GM12878 (cell line): ENCODE results near the gene NMT1. TPM values are rescaled to one million over a fixed set of nuclear protein-coding genes. Genes with fewer than 3 reads are reported as not detected.

Experiments
- ATAC-seq: fragments of 200-7000 bp; cut with Tn5 transposase; 3 replicates; pipeline ENCODE4 v1.9.1; 2020; ENCODE audit warnings: mild to moderate bottlenecking, moderate library complexity
- BruUV-seq: library from RNA; stranded (reverse); fragments of 400-500 nt; replicated peaks from 2 replicates; lab custom pipeline; 2021; lab: Mats Ljungman, UMichigan
- CTCF ChIA-PET: fragments of 300-600 bp; sonication (Branson Sonifier 250); formaldehyde crosslinking; extraction: SDS; loops from one replicate; lab custom pipeline; 2021; ENCODE audit warnings: inconsistent platforms; lab: Yijun Ruan, JAX
- POLR2A ChIA-PET: fragments of 350-600 bp; formaldehyde crosslinking; extraction: SDS; loops from one replicate; lab custom pipeline; 2021; ENCODE audit warnings: inconsistent platforms; lab: Charles Lee
- RAD21 ChIA-PET: fragments of 300-600 bp; sonication (Branson Sonifier 250); formaldehyde crosslinking; loops from one replicate; lab custom pipeline; 2023; ENCODE audit warnings: antibody characterized with exemption; ENCODE audit not compliant: unreplicated experiment; lab: Charles Lee
- SMC1A ChIA-PET: fragments of 300-600 bp; sonication (Branson Sonifier 250); formaldehyde crosslinking; loops from one replicate; lab custom pipeline; 2023; ENCODE audit not compliant: unreplicated experiment, uncharacterized antibody; lab: Charles Lee
- DNase-seq: peaks from one replicate; pipeline ENCODE4 v3.0.0-alpha.2; 2011; ENCODE audit warnings: low read depth, low spot score
- FAIRE-seq: peaks from 3 replicates; lab custom pipeline; 2011; peaks lifted over from hg19 to GRCh38; lab: Jason Lieb, UNC
- H2AFZ ChIP-seq: 2 replicates; pipeline ENCODE4 v1.6.0; 2011; ENCODE audit warnings: low read depth, low read length, control low read depth; ENCODE audit not compliant: control insufficient read depth
- H3K27ac ChIP-seq: 2 replicates; pipeline ENCODE4 v1.5.1; 2011; ENCODE audit warnings: control low read depth; ENCODE audit not compliant: control insufficient read depth, insufficient read depth
- H3K27me3 ChIP-seq, 2 experiments: replicated peaks in 1 of 2; 2 replicates each; pipeline versions ENCODE4 v1.6.0 to v1.6.1; 2011; ENCODE audit warnings: low read length in 1 of 2; ENCODE audit not compliant: control insufficient read depth in 2 of 2, insufficient read depth in 2 of 2
- H3K36me3 ChIP-seq, 2 experiments: 2 replicates each; pipeline ENCODE4 v1.5.1; 2011; ENCODE audit warnings: low read length in 1 of 2; ENCODE audit not compliant: control insufficient read depth in 2 of 2, insufficient read depth in 2 of 2
- H3K4me1 ChIP-seq: 2 replicates; pipeline ENCODE4 v1.6.1; 2011; ENCODE audit warnings: mild to moderate bottlenecking, low read length, moderate library complexity, mixed read lengths; ENCODE audit not compliant: control insufficient read depth, insufficient read depth
- H3K4me2 ChIP-seq: 2 replicates; pipeline ENCODE4 v1.6.0; 2011; ENCODE audit warnings: control low read depth; ENCODE audit not compliant: control insufficient read depth, insufficient read depth
- H3K4me3 ChIP-seq: fragments of 200-600 bp; sonication (generic); 2 replicates; pipeline ENCODE4 v1.5.1; 2016
- H3K79me2 ChIP-seq: 2 replicates; pipeline ENCODE4 v1.6.0; 2011; ENCODE audit warnings: low read length; ENCODE audit not compliant: control insufficient read depth, insufficient read depth
- H3K9ac ChIP-seq: 2 replicates; pipeline ENCODE4 v1.8.0; 2011; ENCODE audit warnings: low read length, control low read depth, mixed read lengths; ENCODE audit not compliant: control insufficient read depth, insufficient read depth
- H3K9me3 ChIP-seq: replicated peaks from 3 replicates; pipeline ENCODE4 v1.5.1; 2011; ENCODE audit warnings: mild to moderate bottlenecking, low read length; ENCODE audit not compliant: control insufficient read depth, insufficient read depth
- H4K20me1 ChIP-seq: 2 replicates; pipeline ENCODE4 v1.6.0; 2011; ENCODE audit not compliant: control insufficient read depth, insufficient read depth
- ATF7 ChIP-seq: fragments of 450-650 bp; IDR thresholded peaks from 2 replicates; pipeline ENCODE4 v1.6.1; 2016; ENCODE audit warnings: low read depth, mild to moderate bottlenecking
- BRCA1 ChIP-seq: IDR thresholded peaks from 2 replicates; pipeline ENCODE4 v1.6.1; 2011; ENCODE audit warnings: low read depth, low read length, improper control_type of control experiment
- CBFB ChIP-seq: IDR thresholded peaks from 2 replicates; pipeline ENCODE4 v1.6.1; 2016; ENCODE audit warnings: antibody characterized with exemption, low read depth
- CEBPB ChIP-seq, 2 experiments: fragments of 150-350 bp in 1 of 2; IDR thresholded peaks; 2 replicates each; pipeline ENCODE4 v1.6.1; 2012 to 2014; ENCODE audit warnings: low read depth in 2 of 2, low read length in 2 of 2, borderline replicate concordance in 1 of 2, inconsistent platforms in 1 of 2
- JUNB ChIP-seq: IDR thresholded peaks from 2 replicates; pipeline ENCODE4 v1.6.1; 2016; ENCODE audit warnings: antibody characterized with exemption, mild to moderate bottlenecking
- MYC ChIP-seq: IDR thresholded peaks from 2 replicates; pipeline ENCODE4 v1.6.1; 2011; ENCODE audit warnings: mild to moderate bottlenecking, low read length, moderate library complexity, inconsistent platforms; ENCODE audit not compliant: insufficient read depth, insufficient replicate concordance, insufficient read length, severe bottlenecking
- NBN ChIP-seq: fragments of 450-650 bp; IDR thresholded peaks from 2 replicates; pipeline ENCODE4 v1.6.1; 2016
- NFIC ChIP-seq: IDR thresholded peaks from 2 replicates; pipeline ENCODE4 v1.6.1; 2012; ENCODE audit warnings: low read depth, mild to moderate bottlenecking, inconsistent platforms, low read length, moderate library complexity
- NR2C2 ChIP-seq: IDR thresholded peaks from 2 replicates; pipeline ENCODE4 v1.6.1; 2011; ENCODE audit warnings: borderline replicate concordance, low read depth; ENCODE audit not compliant: control insufficient read depth, insufficient read length
- NRF1 ChIP-seq: conservative IDR thresholded peaks from 2 replicates; pipeline ENCODE4 v1.6.1; 2011; ENCODE audit warnings: mild to moderate bottlenecking, low read depth, low read length, improper control_type of control experiment
- POLR2AphosphoS2 ChIP-seq: IDR thresholded peaks from 2 replicates; pipeline ENCODE4 v1.6.1; 2011; ENCODE audit warnings: low read depth, mild to moderate bottlenecking, low read length, improper control_type of control experiment, moderate library complexity
- RAD51 ChIP-seq: fragments of 450-650 bp; IDR thresholded peaks from 2 replicates; pipeline ENCODE4 v1.6.1; 2016; ENCODE audit warnings: moderate library complexity, mild to moderate bottlenecking, inconsistent platforms
- RUNX3 ChIP-seq: IDR thresholded peaks from 2 replicates; pipeline ENCODE4 v1.6.1; 2012; ENCODE audit warnings: low read length, inconsistent platforms
- SMAD1 ChIP-seq: fragments of 450-650 bp; IDR thresholded peaks from 2 replicates; pipeline ENCODE4 v1.6.1; 2018; ENCODE audit warnings: mild to moderate bottlenecking, low read depth; ENCODE audit not compliant: partially characterized antibody
- SP1 ChIP-seq: IDR thresholded peaks from one replicate; pipeline ENCODE4 v1.6.1; 2011; ENCODE audit warnings: low read depth, low read length
- TCF3 ChIP-seq: IDR thresholded peaks from 2 replicates; pipeline ENCODE4 v1.6.1; 2012; ENCODE audit warnings: low read depth, mild to moderate bottlenecking, low read length, borderline replicate concordance; ENCODE audit not compliant: insufficient read depth
- ZNF207 ChIP-seq: fragments of 450-650 bp; IDR thresholded peaks from 2 replicates; pipeline ENCODE4 v1.6.1; 2014; ENCODE audit warnings: antibody characterized with exemption, mild to moderate bottlenecking, borderline replicate concordance
- ZSCAN29 ChIP-seq: fragments of 450-650 bp; IDR thresholded peaks from 2 replicates; pipeline ENCODE4 v1.6.1; 2017; ENCODE audit warnings: mild to moderate bottlenecking, moderate library complexity
- WGBS: methylation state at CpG from one replicate; pipeline ENCODE4 v1.1.6; 2016; ENCODE audit warnings: low lambda C conversion rate; ENCODE audit not compliant: insufficient replicate concordance, insufficient coverage; ENCODE audit errors: missing lambda C conversion rate; 5-methylcytosine and 5-hydroxymethylcytosine counted together
- in situ Hi-C: fragments of 300-500 bp; cut with MboI; formaldehyde crosslinking; loops from 9 replicates; pipeline ENCODE4 v1.14.3; 2018; ENCODE audit warnings: mixed read lengths
- intact Hi-C: fragments of 100-400 bp; cut with micrococcal nuclease; formaldehyde crosslinking; loops from one replicate; pipeline ENCODE4 v1.14.2; 2022; ENCODE audit not compliant: unreplicated experiment
- polyA plus RNA-seq, 11 experiments: library from polyadenylated mRNA; depleted of rRNA in 4 of 11; unstranded in 6 of 11; stranded (reverse) in 5 of 11; fragments of >200 nt; fragmentation: Nextera tagmentation in 4 of 11; fragmentation: Illumina TruSeq in 1 of 11; extraction: Ambion mirVana in 4 of 11; extraction: Trizol in 1 of 11; gene quantifications; 1 replicate in 1 of 11; 2 replicates in 10 of 11; pipeline versions ENCODE4 v1.2.1 to v1.2.3, GENCODE V29; 2011 to 2016; ENCODE audit warnings: inconsistent platforms in 2 of 11, missing spikeins in 2 of 11, low read depth in 1 of 11
- total RNA-seq, 4 experiments: library from RNA; depleted of rRNA in 3 of 4; stranded (reverse); fragments of >200 nt in 3 of 4; fragmentation: Illumina TruSeq in 1 of 4; extraction: Trizol in 1 of 4; gene quantifications; 2 replicates each; pipeline versions ENCODE4 v1.2.1 to v1.2.3, GENCODE V29; 2013 to 2021
- TF ChIP-seq, protein P1 (sequence below): fragments of 450-650 bp; IDR thresholded peaks from 2 replicates; pipeline ENCODE4 v1.6.1; 2018; ENCODE audit warnings: mild to moderate bottlenecking, low read depth, moderate library complexity; ENCODE audit not compliant: partially characterized antibody

Gene NMT1
- total and polyA plus RNA-seq, 10 of the 15 experiments (the other 5 are each of a cell fraction or from before 2014, with no cell fraction given) = 96.7 to 395 (median 222) TPM

DNA sequence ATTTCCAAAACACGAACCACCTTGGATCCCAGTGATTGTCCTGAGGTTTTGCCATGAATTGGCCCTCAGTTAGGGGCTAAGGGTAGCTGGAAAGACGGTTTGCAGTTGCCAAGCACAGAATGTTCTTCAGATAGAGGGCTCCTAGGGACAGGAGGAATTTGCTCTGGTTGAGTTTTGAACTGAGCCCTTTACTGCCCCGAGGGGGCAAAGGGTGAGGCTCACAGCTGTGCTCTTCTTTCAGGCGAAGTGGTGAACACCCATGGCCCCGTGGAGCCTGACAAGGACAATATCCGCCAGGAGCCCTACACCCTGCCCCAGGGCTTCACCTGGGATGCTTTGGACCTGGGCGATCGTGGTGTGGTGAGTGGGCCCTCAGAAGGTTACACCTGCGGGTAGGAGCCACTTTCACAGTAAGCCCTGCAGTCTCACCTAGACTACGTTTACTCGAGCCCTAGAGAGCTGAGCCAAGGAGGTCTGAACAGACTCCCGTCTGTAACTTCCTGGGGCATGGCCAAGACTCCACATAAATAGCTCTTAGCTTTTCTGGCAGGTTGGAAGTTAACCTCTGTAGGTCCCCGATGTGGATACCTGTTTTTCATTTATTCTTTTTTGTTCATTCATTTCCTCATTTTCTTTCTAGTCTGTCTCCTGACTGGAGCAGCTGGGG is 32.5 kb downstream of the NMT1 start:
- ChIA-PET RAD21 (no interaction called here), SMC1A (interaction anchor here (0.7 kb wide), 1 partner anchor 47 kb away, joined by 3 read pairs; no protein-coding TSS in a partner anchor), POLR2A (no interaction called here), CTCF (interaction anchor here (1.0 to 1.7 kb wide), 2 partner anchors 63 to 77 kb away, joined by 4 to 6 read pairs; no protein-coding TSS in a partner anchor)
- 86% methylated on average over 13 of the region's 13 CpGs for WGBS
- Histone ChIP-seq H3K9me3 (no peaks in the 10 kb centered on the region), H3K36me3 (peaks cover 44 to 54% of the 10 kb centered on the region in 2 experiments), H3K4me1 (no peaks in the 10 kb centered on the region), H3K27ac (no peak overlapping the region), H4K20me1 (no peaks in the 10 kb centered on the region), H3K9ac (no peak overlapping the region), H2AFZ (no peak overlapping the region), H3K79me2 (no peaks in the 10 kb centered on the region), H3K4me2 (no peak overlapping the region), H3K4me3 (no peak overlapping the region), H3K27me3 (no peaks in the 10 kb centered on the region)
- no TSS peak for BruUV-seq
- intact Hi-C loops (no loop called here), in situ Hi-C loops (no loop called here)
- FAIRE-seq = no peak
- no peak for ATAC-seq
- DNase-seq = no peak
- TF ChIP-seq TCF3 (no peak), NRF1 (no peak), SMAD1 (no peak), JUNB (no peak), SP1 (no peak), NR2C2 (no peak), NFIC (no peak), ZSCAN29 (no peak), NBN (no peak), ATF7 (no peak), POLR2AphosphoS2 (no peak), MYC (no peak), CBFB (no peak), CEBPB (IDR thresholded peaks at IDR 0.05; ENCODE audit: borderline replicate concordance in 1 of 2, low read depth in 2 of 2, low read length in 2 of 2) (no peak), RAD51 (no peak), ZNF207 (no peak), BRCA1 (no peak), RUNX3 (no peak)
- TF ChIP-seq, protein P1, sequence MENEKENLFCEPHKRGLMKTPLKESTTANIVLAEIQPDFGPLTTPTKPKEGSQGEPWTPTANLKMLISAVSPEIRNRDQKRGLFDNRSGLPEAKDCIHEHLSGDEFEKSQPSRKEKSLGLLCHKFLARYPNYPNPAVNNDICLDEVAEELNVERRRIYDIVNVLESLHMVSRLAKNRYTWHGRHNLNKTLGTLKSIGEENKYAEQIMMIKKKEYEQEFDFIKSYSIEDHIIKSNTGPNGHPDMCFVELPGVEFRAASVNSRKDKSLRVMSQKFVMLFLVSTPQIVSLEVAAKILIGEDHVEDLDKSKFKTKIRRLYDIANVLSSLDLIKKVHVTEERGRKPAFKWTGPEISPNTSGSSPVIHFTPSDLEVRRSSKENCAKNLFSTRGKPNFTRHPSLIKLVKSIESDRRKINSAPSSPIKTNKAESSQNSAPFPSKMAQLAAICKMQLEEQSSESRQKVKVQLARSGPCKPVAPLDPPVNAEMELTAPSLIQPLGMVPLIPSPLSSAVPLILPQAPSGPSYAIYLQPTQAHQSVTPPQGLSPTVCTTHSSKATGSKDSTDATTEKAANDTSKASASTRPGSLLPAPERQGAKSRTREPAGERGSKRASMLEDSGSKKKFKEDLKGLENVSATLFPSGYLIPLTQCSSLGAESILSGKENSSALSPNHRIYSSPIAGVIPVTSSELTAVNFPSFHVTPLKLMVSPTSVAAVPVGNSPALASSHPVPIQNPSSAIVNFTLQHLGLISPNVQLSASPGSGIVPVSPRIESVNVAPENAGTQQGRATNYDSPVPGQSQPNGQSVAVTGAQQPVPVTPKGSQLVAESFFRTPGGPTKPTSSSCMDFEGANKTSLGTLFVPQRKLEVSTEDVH = no peak
